K562 (cell line): ENCODE data around the gene GLIS2. TPM values are rescaled to one million over a fixed set of nuclear protein-coding genes. Genes with fewer than 3 reads are reported as not detected.

Experiments
- ADNP ChIP-seq: fragments of 200-800 bp; sonication (Bioruptor generic); IDR thresholded peaks from 2 replicates; pipeline ENCODE4 v1.6.1; 2016; ENCODE audit warnings: missing genetic modification characterization, missing compliant biosample characterization
- CHD4 ChIP-seq: fragments of 200-600 bp; sonication (generic); IDR thresholded peaks from 3 replicates; pipeline ENCODE4 v1.6.1; 2012; ENCODE audit warnings: low read depth, mild to moderate bottlenecking, mixed read lengths, low read length, inconsistent platforms; ENCODE audit not compliant: insufficient read depth, insufficient replicate concordance, poor library complexity, severe bottlenecking
- FOXA3 ChIP-seq, 2 experiments: fragments of 450-650 bp in 1 of 2; sonication (generic) in 1 of 2; formaldehyde crosslinking; IDR thresholded peaks in 1 of 2; conservative IDR thresholded peaks in 1 of 2; 2 replicates each; pipeline versions ENCODE4 v1.4.0 to v1.8.0; 2020 to 2022; ENCODE audit warnings: mild to moderate bottlenecking in 2 of 2, missing genetic modification reagents in 1 of 2
- HSF4 ChIP-seq: fragments of 250-450 bp; sonication (Bioruptor Pico); IDR thresholded peaks from 2 replicates; pipeline ENCODE4 v2.1.2; 2022; ENCODE audit warnings: mild to moderate bottlenecking, moderate library complexity, borderline replicate concordance
- L3MBTL2 ChIP-seq: fragments of 450-650 bp; IDR thresholded peaks from 2 replicates; pipeline ENCODE4 v1.6.1; 2016; ENCODE audit warnings: mild to moderate bottlenecking, moderate library complexity
- NR1H2 ChIP-seq: sonication (generic); formaldehyde crosslinking; IDR thresholded peaks from 2 replicates; pipeline ENCODE4 v1.4.0; 2020; ENCODE audit warnings: mild to moderate bottlenecking, missing genetic modification reagents
- RFX5 ChIP-seq: IDR thresholded peaks from 2 replicates; pipeline ENCODE4 v1.6.1; 2011; ENCODE audit warnings: low read depth, mild to moderate bottlenecking, improper control_type of control experiment, low read length
- USF1 ChIP-seq: sonication (generic); formaldehyde crosslinking; IDR thresholded peaks from 2 replicates; pipeline ENCODE4 v1.9.0; 2022; ENCODE audit warnings: mild to moderate bottlenecking, missing genetic modification reagents
- ZNF224 ChIP-seq: sonication (generic); formaldehyde crosslinking; IDR thresholded peaks from 2 replicates; pipeline ENCODE4 v1.8.0; 2022; ENCODE audit warnings: mild to moderate bottlenecking, missing genetic modification reagents
- ZNF740 ChIP-seq, 3 experiments: fragments of 200-800 bp in 1 of 3; sonication (Bioruptor generic) in 1 of 3; sonication (generic) in 1 of 3; formaldehyde crosslinking in 1 of 3; IDR thresholded peaks; 2 replicates each; pipeline versions ENCODE4 v1.6.1 to v1.8.0; 2016 to 2022; ENCODE audit warnings: mild to moderate bottlenecking in 2 of 3, missing compliant biosample characterization in 2 of 3, missing genetic modification characterization in 2 of 3, missing genetic modification reagents in 1 of 3
- polyA plus RNA-seq, 8 experiments: library from polyadenylated mRNA; depleted of rRNA in 4 of 8; stranded (reverse) in 5 of 8; unstranded in 3 of 8; fragments of >200 nt; fragmentation: Nextera tagmentation in 2 of 8; fragmentation: Illumina TruSeq in 1 of 8; extraction: Ambion mirVana in 2 of 8; extraction: Trizol in 1 of 8; gene quantifications; 2 replicates each; pipeline versions ENCODE4 v1.2.1 to v1.2.3, GENCODE V29; 2011 to 2014; ENCODE audit warnings: inconsistent platforms in 1 of 8, missing spikeins in 1 of 8
- total RNA-seq, 7 experiments: library from RNA; depleted of rRNA in 6 of 7; stranded (reverse); fragments of >200 nt in 6 of 7; fragmentation: Illumina TruSeq in 2 of 7; extraction: Trizol in 2 of 7; gene quantifications; 2 replicates each; pipeline versions ENCODE4 v1.2.1 to v1.2.3, GENCODE V29; 2011 to 2021; ENCODE audit warnings: low replicate concordance in 1 of 7
- TF ChIP-seq, protein P1 (sequence below), 2 experiments: fragments of 450-650 bp; conservative IDR thresholded peaks; 2 replicates each; pipeline ENCODE4 v1.6.1; 2017; ENCODE audit warnings: mild to moderate bottlenecking in 2 of 2, moderate library complexity in 2 of 2
- TF ChIP-seq, protein P2 (sequence below): sonication (generic); formaldehyde crosslinking; IDR thresholded peaks from 2 replicates; pipeline ENCODE4 v1.8.1; 2023; ENCODE audit warnings: mild to moderate bottlenecking, missing genetic modification reagents

Gene GLIS2
- total and polyA plus RNA-seq, 9 of the 15 experiments (the other 6 are each of a cell fraction or from before 2014, with no cell fraction given), result 0.10 to 9.0 (median 0.57) TPM

- TF ChIP-seq, protein P1, sequence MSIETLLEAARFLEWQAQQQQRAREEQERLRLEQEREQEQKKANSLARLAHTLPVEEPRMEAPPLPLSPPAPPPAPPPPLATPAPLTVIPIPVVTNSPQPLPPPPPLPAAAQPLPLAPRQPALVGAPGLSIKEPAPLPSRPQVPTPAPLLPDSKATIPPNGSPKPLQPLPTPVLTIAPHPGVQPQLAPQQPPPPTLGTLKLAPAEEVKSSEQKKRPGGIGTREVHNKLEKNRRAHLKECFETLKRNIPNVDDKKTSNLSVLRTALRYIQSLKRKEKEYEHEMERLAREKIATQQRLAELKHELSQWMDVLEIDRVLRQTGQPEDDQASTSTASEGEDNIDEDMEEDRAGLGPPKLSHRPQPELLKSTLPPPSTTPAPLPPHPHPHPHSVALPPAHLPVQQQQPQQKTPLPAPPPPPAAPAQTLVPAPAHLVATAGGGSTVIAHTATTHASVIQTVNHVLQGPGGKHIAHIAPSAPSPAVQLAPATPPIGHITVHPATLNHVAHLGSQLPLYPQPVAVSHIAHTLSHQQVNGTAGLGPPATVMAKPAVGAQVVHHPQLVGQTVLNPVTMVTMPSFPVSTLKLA (conservative IDR thresholded peaks at IDR 0.05), result 0 out of 4 replicates have a peak, but pooled peaks of 1 of the 2 experiments have one; percentile 42
- TF ChIP-seq RFX5, result no peak
- TF ChIP-seq CHD4, result peak; percentile 89
- TF ChIP-seq, protein P2, sequence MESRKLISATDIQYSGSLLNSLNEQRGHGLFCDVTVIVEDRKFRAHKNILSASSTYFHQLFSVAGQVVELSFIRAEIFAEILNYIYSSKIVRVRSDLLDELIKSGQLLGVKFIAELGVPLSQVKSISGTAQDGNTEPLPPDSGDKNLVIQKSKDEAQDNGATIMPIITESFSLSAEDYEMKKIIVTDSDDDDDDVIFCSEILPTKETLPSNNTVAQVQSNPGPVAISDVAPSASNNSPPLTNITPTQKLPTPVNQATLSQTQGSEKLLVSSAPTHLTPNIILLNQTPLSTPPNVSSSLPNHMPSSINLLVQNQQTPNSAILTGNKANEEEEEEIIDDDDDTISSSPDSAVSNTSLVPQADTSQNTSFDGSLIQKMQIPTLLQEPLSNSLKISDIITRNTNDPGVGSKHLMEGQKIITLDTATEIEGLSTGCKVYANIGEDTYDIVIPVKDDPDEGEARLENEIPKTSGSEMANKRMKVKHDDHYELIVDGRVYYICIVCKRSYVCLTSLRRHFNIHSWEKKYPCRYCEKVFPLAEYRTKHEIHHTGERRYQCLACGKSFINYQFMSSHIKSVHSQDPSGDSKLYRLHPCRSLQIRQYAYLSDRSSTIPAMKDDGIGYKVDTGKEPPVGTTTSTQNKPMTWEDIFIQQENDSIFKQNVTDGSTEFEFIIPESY, result peak; percentile 77
- TF ChIP-seq HSF4 (CRISPR knock-in tag), result no peak
- TF ChIP-seq ADNP (tag), result peak; percentile 78
- no peak for TF ChIP-seq FOXA3 (CRISPR knock-in tag; conservative IDR thresholded peaks at IDR 0.05 in 1 of 2, IDR thresholded peaks at IDR 0.05 in 1 of 2)
- TF ChIP-seq USF1 (CRISPR knock-in tag), result peak; percentile 54; the same call in 1 of the 2 replicates
- TF ChIP-seq ZNF740 (CRISPR knock-in tag; IDR thresholded peaks at IDR 0.05), result 0 out of 2 replicates have a peak, but pooled peaks have one; percentile 9
- no peak for TF ChIP-seq ZNF740 (tag; IDR thresholded peaks at IDR 0.05)
- peak; percentile 57; the same call in 1 of the 2 replicates for TF ChIP-seq L3MBTL2
- 0 out of 2 replicates have a peak, but pooled peaks have one; percentile 50 for TF ChIP-seq NR1H2 (CRISPR knock-in tag)
- TF ChIP-seq ZNF224 (CRISPR knock-in tag), result peak; percentile 71; the same call in 1 of the 2 replicates
Observed at GRCh38 chr16:4314532-4315185, 1.2 kb upstream of the GLIS2 start (continued).
